ENCODE data around the gene SSTR3. TPM values are rescaled to one million over a fixed set of nuclear protein-coding genes. Genes with fewer than 3 reads are reported as not detected.

Gene SSTR3
- total RNA-seq, 1 donor from 2014 or later = not detected

- no peak for DNase-seq (ENCODE audit: low read depth)
- TF ChIP-seq CTCF (conservative IDR thresholded peaks at IDR 0.05; ENCODE audit: low read depth, low read length) = no peak
- H3K4me3 ChIP-seq (ENCODE audit: low read depth, low read length) = no peak overlapping the region
Observed at GRCh38 chr22:37219533-37219932, 7.3 kb upstream of the SSTR3 start.

- no peak for TF ChIP-seq CTCF (conservative IDR thresholded peaks at IDR 0.05; ENCODE audit: low read depth, low read length)
Observed at GRCh38 chr22:37218771-37219411, 6.6 kb upstream of the SSTR3 start.

GRCh38 chr22:37218399-37218770, 6.1 kb upstream of the SSTR3 start:
- DNase-seq (ENCODE audit: low read depth) = no peak
- TF ChIP-seq CTCF (conservative IDR thresholded peaks at IDR 0.05; ENCODE audit: low read depth, low read length) = no peak
- no peak overlapping the region for H3K4me3 ChIP-seq (ENCODE audit: low read depth, low read length)

More at GRCh38 chr22:37218771-37219411, 6.6 kb upstream of the SSTR3 start:
- DNase-seq (ENCODE audit: low read depth) = no peak
- H3K4me3 ChIP-seq (ENCODE audit: low read depth, low read length) = no peak overlapping the region

GRCh38 chr22:37215890-37216289, 3.6 kb upstream of the SSTR3 start:
- no peak for DNase-seq (ENCODE audit: low read depth)
- H3K4me3 ChIP-seq (ENCODE audit: low read depth, low read length) = no peak overlapping the region
- no peak for TF ChIP-seq CTCF (conservative IDR thresholded peaks at IDR 0.05; ENCODE audit: low read depth, low read length)

- TF ChIP-seq CTCF (conservative IDR thresholded peaks at IDR 0.05; ENCODE audit: low read depth, low read length) = no peak
- no peak overlapping the region for H3K4me3 ChIP-seq (ENCODE audit: low read depth, low read length)
- no peak for DNase-seq (ENCODE audit: low read depth)
Observed at GRCh38 chr22:37214731-37215030, 2.4 kb upstream of the SSTR3 start.

- TF ChIP-seq CTCF (conservative IDR thresholded peaks at IDR 0.05; ENCODE audit: low read depth, low read length) = no peak
- DNase-seq (ENCODE audit: low read depth) = no peak
- H3K4me3 ChIP-seq (ENCODE audit: low read depth, low read length) = no peak overlapping the region
Observed at GRCh38 chr22:37213941-37214730, 1.9 kb upstream of the SSTR3 start.
